ENCODE data around the gene SIM2.

DNA sequence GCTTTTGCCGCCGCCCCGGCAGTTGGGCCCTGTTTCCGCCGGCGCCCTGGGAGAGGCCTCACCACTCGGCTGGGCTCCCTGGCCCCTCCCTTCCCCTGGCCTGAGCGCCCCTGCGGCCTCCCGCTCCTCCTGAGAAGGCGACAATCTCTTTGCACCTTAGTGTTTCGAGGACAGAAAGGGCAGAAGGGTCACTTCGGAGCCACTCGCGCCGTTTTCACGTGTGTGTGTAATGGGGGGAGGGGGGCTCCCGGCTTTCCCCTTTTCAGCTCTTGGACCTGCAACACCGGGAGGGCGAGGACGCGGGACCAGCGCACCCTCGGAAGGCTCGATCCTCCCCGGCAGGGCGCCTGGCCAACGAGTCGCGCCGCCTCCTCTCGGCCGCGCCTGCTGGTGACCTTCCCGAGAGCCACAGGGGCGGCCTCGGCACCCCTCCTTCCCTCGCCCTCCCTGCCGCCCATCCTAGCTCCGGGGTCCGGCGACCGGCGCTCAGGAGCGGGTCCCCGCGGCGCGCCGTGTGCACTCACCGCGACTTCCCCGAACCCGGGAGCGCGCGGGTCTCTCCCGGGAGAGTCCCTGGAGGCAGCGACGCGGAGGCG is 432 bp upstream of the SIM2 start:
- peak; percentile 81 for TF ChIP-seq EZH2 (IDR thresholded peaks at IDR 0.05; ENCODE audit: low read length, missing control alignments)
- TF ChIP-seq, protein P1, sequence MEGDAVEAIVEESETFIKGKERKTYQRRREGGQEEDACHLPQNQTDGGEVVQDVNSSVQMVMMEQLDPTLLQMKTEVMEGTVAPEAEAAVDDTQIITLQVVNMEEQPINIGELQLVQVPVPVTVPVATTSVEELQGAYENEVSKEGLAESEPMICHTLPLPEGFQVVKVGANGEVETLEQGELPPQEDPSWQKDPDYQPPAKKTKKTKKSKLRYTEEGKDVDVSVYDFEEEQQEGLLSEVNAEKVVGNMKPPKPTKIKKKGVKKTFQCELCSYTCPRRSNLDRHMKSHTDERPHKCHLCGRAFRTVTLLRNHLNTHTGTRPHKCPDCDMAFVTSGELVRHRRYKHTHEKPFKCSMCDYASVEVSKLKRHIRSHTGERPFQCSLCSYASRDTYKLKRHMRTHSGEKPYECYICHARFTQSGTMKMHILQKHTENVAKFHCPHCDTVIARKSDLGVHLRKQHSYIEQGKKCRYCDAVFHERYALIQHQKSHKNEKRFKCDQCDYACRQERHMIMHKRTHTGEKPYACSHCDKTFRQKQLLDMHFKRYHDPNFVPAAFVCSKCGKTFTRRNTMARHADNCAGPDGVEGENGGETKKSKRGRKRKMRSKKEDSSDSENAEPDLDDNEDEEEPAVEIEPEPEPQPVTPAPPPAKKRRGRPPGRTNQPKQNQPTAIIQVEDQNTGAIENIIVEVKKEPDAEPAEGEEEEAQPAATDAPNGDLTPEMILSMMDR (conservative IDR thresholded peaks at IDR 0.05 in 1 of 2, IDR thresholded peaks at IDR 0.05 in 1 of 2; ENCODE audit: low read depth in 1 of 2, low read length in 2 of 2): no peak
